Measurements from ENCODE around the gene SLC4A1AP. TPM values are rescaled to one million over a fixed set of nuclear protein-coding genes. Genes with fewer than 3 reads are reported as not detected.
A peak's percentile ranks its signal among the peaks of the same experiment; 100 is the strongest.
"Not testable (repeated sequence)": the region's sequence is repeated elsewhere in the genome, so short reads cannot be mapped to it uniquely, and the experiment has no call there.

Gene SLC4A1AP
- polyA plus RNA-seq (ENCODE audit: low read depth in 6 of 6) = 10 to 100 TPM; 14.0 to 25.9 (median 24.1) TPM

- no peaks in the 10 kb centered on the region for H3K27me3 Mint-ChIP-seq
- H3K4me3 Mint-ChIP-seq = peak within 1 kb of the TSS; percentile 96 to 100 (median 100)
- H3K27ac Mint-ChIP-seq = peak within 1 kb of the TSS; percentile 99
- H3K36me3 Mint-ChIP-seq = peaks cover 15% of the 10 kb centered on the region in 2 donors
- no peaks in the 10 kb centered on the region for H3K9me3 Mint-ChIP-seq
- ATAC-seq (ENCODE audit: low read depth in 2 of 2) (peak; percentile 82 to 84), DNase-seq (peak; percentile 80)
- H3K4me1 Mint-ChIP-seq = peaks cover 22 to 47% (median 40%) of the 10 kb centered on the region in 3 donors
These were observed at the start of gene SLC4A1AP, which contains the start of gene SUPT7L for GRCh38 chr2:27663285-27664153. Gene SLC4A1AP, plus strand, starts transcription at chr2:27663889. Its CDS starts 26 bp downstream, at chr2:27663915. Gene SUPT7L, minus strand, starts transcription at chr2:27663614. Its CDS starts 1,422 bp downstream, at chr2:27662192.

- Mint-ChIP-seq H3K4me3 (no peak overlapping the region), H3K4me1 (peaks cover 0 to 4% (median 2%) of the 10 kb centered on the region in 3 donors), H3K9me3 (no peaks in the 10 kb centered on the region), H3K36me3 (peaks cover 32 to 42% of the 10 kb centered on the region in 2 donors), H3K27me3 (no peaks in the 10 kb centered on the region), H3K27ac (no peak overlapping the region)
- ATAC-seq (ENCODE audit: low read depth in 2 of 2) (no peak), DNase-seq (no peak)
These were observed 49.7 kb upstream of the SLC4A1AP start for GRCh38 chr2:27613985-27614384.

- ATAC-seq (ENCODE audit: low read depth in 2 of 2) (no peak), DNase-seq (no peak)
- peaks cover 32 to 48% of the 10 kb centered on the region in 2 donors for H3K36me3 Mint-ChIP-seq
- H3K27ac Mint-ChIP-seq = peak overlapping the region in 1 of 6 donors; percentile 28
- H3K4me3 Mint-ChIP-seq = no peak overlapping the region
- H3K9me3 Mint-ChIP-seq = no peaks in the 10 kb centered on the region
- no peaks in the 10 kb centered on the region for H3K27me3 Mint-ChIP-seq
- peaks cover 0 to 4% (median 2%) of the 10 kb centered on the region in 3 donors for H3K4me1 Mint-ChIP-seq
These were observed 48.4 kb upstream of the SLC4A1AP start for GRCh38 chr2:27615316-27615715.

GRCh38 chr2:27621524-27621923 is 42.2 kb upstream of the SLC4A1AP start:
- DNase-seq = no peak
- Mint-ChIP-seq H3K4me1 (peaks cover 0 to 4% (median 0%) of the 10 kb centered on the region in 3 donors), H3K36me3 (peaks cover 45 to 52% of the 10 kb centered on the region in 2 donors), H3K9me3 (no peaks in the 10 kb centered on the region), H3K27ac (no peak overlapping the region), H3K27me3 (no peaks in the 10 kb centered on the region), H3K4me3 (no peak overlapping the region)
- ATAC-seq (ENCODE audit: low read depth in 2 of 2) = no peak

- DNase-seq = no peak
- Mint-ChIP-seq H3K4me1 (peaks cover 6 to 10% (median 6%) of the 10 kb centered on the region in 3 donors), H3K9me3 (no peaks in the 10 kb centered on the region), H3K4me3 (no peak overlapping the region), H3K27me3 (no peaks in the 10 kb centered on the region), H3K27ac (no peak overlapping the region), H3K36me3 (peaks cover 36 to 43% of the 10 kb centered on the region in 2 donors)
- ATAC-seq (ENCODE audit: low read depth in 2 of 2) = no peak
These were observed 40.7 kb upstream of the SLC4A1AP start for GRCh38 chr2:27622921-27623384.

- H3K27me3 Mint-ChIP-seq = no peaks in the 10 kb centered on the region
- ATAC-seq (ENCODE audit: low read depth in 2 of 2) (no peak), DNase-seq (no peak)
- H3K27ac Mint-ChIP-seq = no peak overlapping the region
- H3K9me3 Mint-ChIP-seq = no peaks in the 10 kb centered on the region
- H3K36me3 Mint-ChIP-seq = peaks cover 28 to 35% of the 10 kb centered on the region in 2 donors
- peaks cover 6 to 10% (median 8%) of the 10 kb centered on the region in 3 donors for H3K4me1 Mint-ChIP-seq
- H3K4me3 Mint-ChIP-seq = no peak overlapping the region
These were observed 38.7 kb upstream of the SLC4A1AP start for GRCh38 chr2:27624943-27625342.

GRCh38 chr2:27626323-27626722 is 37.4 kb upstream of the SLC4A1AP start:
- not testable (repeated sequence) for H3K4me3 Mint-ChIP-seq; DNase-seq; ATAC-seq (ENCODE audit: low read depth in 2 of 2); H3K27me3 Mint-ChIP-seq; H3K9me3 Mint-ChIP-seq
- Mint-ChIP-seq H3K27ac (peak overlapping the region in 1 of 6 donors; percentile 42), H3K36me3 (peaks cover 19 to 27% of the 10 kb centered on the region in 2 donors), H3K4me1 (peaks cover 6 to 20% (median 10%) of the 10 kb centered on the region in 3 donors)

- H3K27me3 Mint-ChIP-seq; H3K9me3 Mint-ChIP-seq; DNase-seq; ATAC-seq (ENCODE audit: low read depth in 2 of 2): not testable (repeated sequence)
- Mint-ChIP-seq H3K27ac (peak overlapping the region in 2 of 6 donors; percentile 72 to 86), H3K4me1 (peaks cover 6 to 20% (median 10%) of the 10 kb centered on the region in 3 donors), H3K4me3 (peak overlapping the region in 2 of 8 donors; percentile 4 to 40), H3K36me3 (peaks cover 19 to 25% of the 10 kb centered on the region in 2 donors)
These were observed 36.8 kb upstream of the SLC4A1AP start for GRCh38 chr2:27626921-27627320.

GRCh38 chr2:27627963-27628766 is 35.5 kb upstream of the SLC4A1AP start:
- Mint-ChIP-seq H3K9me3 (no peaks in the 10 kb centered on the region), H3K27me3 (no peaks in the 10 kb centered on the region), H3K27ac (peak overlapping the region in 1 of 6 donors; percentile 61), H3K4me1 (peaks cover 6 to 20% (median 10%) of the 10 kb centered on the region in 3 donors), H3K4me3 (peak overlapping the region in 3 of 8 donors; percentile 33 to 54 (median 50)), H3K36me3 (peaks cover 20% of the 10 kb centered on the region in 2 donors)
- ATAC-seq (ENCODE audit: low read depth in 2 of 2) (peak in 1 of 2 donors; percentile 2), DNase-seq (no peak)

GRCh38 chr2:27628767-27629709 is 34.7 kb upstream of the SLC4A1AP start, which contains the start of the genes CCDC121 and GPN1:
Gene CCDC121, minus strand, starts transcription at chr2:27629012. Its CDS starts 1,213 bp downstream, at chr2:27627799.
Gene GPN1, plus strand, starts transcription at chr2:27629050. Its CDS starts 9 bp downstream, at chr2:27629059.
- ATAC-seq (ENCODE audit: low read depth in 2 of 2) (peak; percentile 100), DNase-seq (peak; percentile 93)
- no peaks in the 10 kb centered on the region for H3K9me3 Mint-ChIP-seq
- peaks cover 19 to 25% of the 10 kb centered on the region in 2 donors for H3K36me3 Mint-ChIP-seq
- H3K27ac Mint-ChIP-seq = peak within 1 kb of the TSS in 1 of 6 donors; percentile 61
- H3K4me1 Mint-ChIP-seq = peaks cover 6 to 20% (median 10%) of the 10 kb centered on the region in 3 donors
- no peaks in the 10 kb centered on the region for H3K27me3 Mint-ChIP-seq
- H3K4me3 Mint-ChIP-seq = peak within 1 kb of the TSS in 3 of 8 donors; percentile 33 to 54 (median 50)

GRCh38 chr2:27630257-27630656 is 33.4 kb upstream of the SLC4A1AP start:
- ATAC-seq (ENCODE audit: low read depth in 2 of 2) = not testable (repeated sequence)

GRCh38 chr2:27634291-27634690 is 29.4 kb upstream of the SLC4A1AP start:
- Mint-ChIP-seq H3K27me3 (no peaks in the 10 kb centered on the region), H3K36me3 (peaks cover 35 to 44% of the 10 kb centered on the region in 2 donors), H3K4me1 (peaks cover 0 to 14% (median 7%) of the 10 kb centered on the region in 3 donors), H3K4me3 (no peak overlapping the region), H3K9me3 (no peaks in the 10 kb centered on the region), H3K27ac (no peak overlapping the region)
- DNase-seq = no peak
- no peak for ATAC-seq (ENCODE audit: low read depth in 2 of 2)

More at GRCh38 chr2:27630257-27630656, 33.4 kb upstream of the SLC4A1AP start:
- Mint-ChIP-seq H3K4me1 (peaks cover 6 to 20% (median 10%) of the 10 kb centered on the region in 3 donors), H3K4me3 (peak overlapping the region in 1 of 8 donors; percentile 62), H3K36me3 (peaks cover 23 to 29% of the 10 kb centered on the region in 2 donors), H3K27ac (peak overlapping the region in 2 of 6 donors; percentile 29 to 61)
- not testable (repeated sequence) for DNase-seq, H3K27me3 Mint-ChIP-seq, H3K9me3 Mint-ChIP-seq
